GM23338 (cell line): ENCODE measurements around the gene PKM. TPM values are rescaled to one million over a fixed set of nuclear protein-coding genes. Genes with fewer than 3 reads are reported as not detected.
A peak's percentile ranks its signal among the peaks of the same experiment; 100 is the strongest.

Experiments
- ATAC-seq: fragments of 200-7000 bp; cut with Tn5 transposase; 3 replicates; pipeline ENCODE4 v1.9.1; 2020
- DNase-seq: peaks from one replicate; pipeline ENCODE4 v3.0.0-alpha.2; 2015; ENCODE audit warnings: low spot score
- H2AFZ ChIP-seq: fragments of 200-600 bp; sonication (generic); 2 replicates; pipeline ENCODE4 v1.8.0; 2016; ENCODE audit warnings: antibody characterized with exemption, mild to moderate bottlenecking, moderate library complexity
- H3F3A ChIP-seq: fragments of 200-600 bp; sonication (generic); replicated peaks from 2 replicates; pipeline ENCODE4 v1.8.0; 2017; ENCODE audit warnings: antibody characterized with exemption, mixed run types, low read depth
- H3K27ac ChIP-seq: fragments of 200-600 bp; sonication (generic); 2 replicates; pipeline ENCODE4 v1.6.1; 2016; ENCODE audit warnings: low read depth
- H3K27me3 ChIP-seq: fragments of 200-600 bp; sonication (generic); 2 replicates; pipeline ENCODE4 v1.8.0; 2016; ENCODE audit warnings: mild to moderate bottlenecking, mixed run types, moderate library complexity; ENCODE audit not compliant: insufficient read depth
- H3K36me3 ChIP-seq: fragments of 200-600 bp; sonication (generic); 2 replicates; pipeline ENCODE4 v1.8.0; 2016; ENCODE audit warnings: mild to moderate bottlenecking; ENCODE audit not compliant: insufficient read depth
- H3K4me1 ChIP-seq: fragments of 200-600 bp; sonication (generic); 2 replicates; pipeline ENCODE4 v1.8.0; 2016; ENCODE audit warnings: mild to moderate bottlenecking, moderate library complexity; ENCODE audit not compliant: insufficient read depth
- H3K4me2 ChIP-seq: fragments of 200-600 bp; sonication (generic); 2 replicates; pipeline ENCODE4 v1.7.1; 2017; ENCODE audit warnings: mixed run types
- H3K4me3 ChIP-seq: fragments of 200-600 bp; sonication (generic); 2 replicates; pipeline ENCODE4 v1.6.1; 2016; ENCODE audit warnings: mixed run types
- H3K79me2 ChIP-seq: fragments of 200-600 bp; sonication (generic); replicated peaks from 2 replicates; pipeline ENCODE4 v1.8.0; 2017; ENCODE audit warnings: mild to moderate bottlenecking; ENCODE audit not compliant: insufficient read depth
- H3K9me2 ChIP-seq: fragments of 200-600 bp; sonication (generic); 2 replicates; pipeline ENCODE4 v1.8.0; 2017; ENCODE audit not compliant: insufficient read depth
- H4K20me1 ChIP-seq: fragments of 200-600 bp; sonication (generic); replicated peaks from 2 replicates; pipeline ENCODE4 v1.8.0; 2017; ENCODE audit warnings: mild to moderate bottlenecking; ENCODE audit not compliant: insufficient read depth
- H3K27ac Mint-ChIP-seq: 2 replicates; pipeline ENCODE4 v1.8.0; 2020; ENCODE audit warnings: inconsistent platforms, mild to moderate bottlenecking, moderate library complexity, mixed read lengths
- H3K27me3 Mint-ChIP-seq: 3 replicates; pipeline ENCODE4 v1.8.0; 2022; ENCODE audit warnings: low read depth, mild to moderate bottlenecking, moderate library complexity, mixed read lengths, inconsistent platforms; ENCODE audit not compliant: insufficient read depth, poor library complexity
- H3K36me3 Mint-ChIP-seq: 3 replicates; pipeline ENCODE4 v1.8.0; 2021; ENCODE audit warnings: low read depth, mild to moderate bottlenecking, inconsistent platforms, moderate library complexity, mixed read lengths
- H3K4me1 Mint-ChIP-seq: 3 replicates; pipeline ENCODE4 v1.8.0; 2020; ENCODE audit warnings: mild to moderate bottlenecking, inconsistent platforms, mixed read lengths
- H3K4me3 Mint-ChIP-seq: 3 replicates; pipeline ENCODE4 v1.8.0; 2021; ENCODE audit warnings: moderate library complexity, mild to moderate bottlenecking, inconsistent platforms, mixed read lengths
- H3K9me3 Mint-ChIP-seq: 3 replicates; pipeline ENCODE4 v1.8.0; 2020; ENCODE audit warnings: moderate library complexity, mild to moderate bottlenecking, inconsistent platforms, mixed read lengths
- EZH2 ChIP-seq: fragments of 200-600 bp; sonication (generic); IDR thresholded peaks from one replicate; pipeline ENCODE4 v1.8.0; 2017; ENCODE audit warnings: antibody characterized with exemption, mild to moderate bottlenecking, low read depth; ENCODE audit not compliant: unreplicated experiment
- EZH2phosphoT487 ChIP-seq: fragments of 200-600 bp; sonication (generic); IDR thresholded peaks from one replicate; pipeline ENCODE4 v1.8.1; 2018; ENCODE audit warnings: antibody characterized with exemption; ENCODE audit not compliant: unreplicated experiment
- JUNB ChIP-seq: IDR thresholded peaks from one replicate; pipeline ENCODE4 v1.6.1; 2016; ENCODE audit warnings: antibody characterized with exemption; ENCODE audit not compliant: unreplicated experiment
- POLR2AphosphoS5 ChIP-seq: IDR thresholded peaks from 2 replicates; pipeline ENCODE4 v1.6.1; 2016; ENCODE audit warnings: antibody characterized with exemption, low read depth
- polyA plus RNA-seq: library from polyadenylated mRNA; unstranded; fragments of >200 nt; fragmentation: Nextera tagmentation; extraction: Ambion mirVana; gene quantifications from 2 replicates; pipeline ENCODE4 v1.2.1, GENCODE V29; 2016
- total RNA-seq: library from RNA; depleted of rRNA; stranded (reverse); fragments of >200 nt; shearing (Covaris generic); gene quantifications from 2 replicates; pipeline ENCODE4 v1.2.3, GENCODE V29; 2014
- TF ChIP-seq, protein P1 (sequence below): IDR thresholded peaks from one replicate; pipeline ENCODE4 v1.6.1; 2018; ENCODE audit warnings: antibody characterized with exemption; ENCODE audit not compliant: unreplicated experiment
- TF ChIP-seq, protein P2 (sequence below), 2 experiments: fragments of 200-600 bp in 1 of 2; sonication (generic) in 1 of 2; conservative IDR thresholded peaks; 2 replicates each; pipeline versions ENCODE4 v1.5.1 to v1.6.1; 2016 to 2017; ENCODE audit warnings: antibody characterized with exemption in 2 of 2, low read depth in 2 of 2, mild to moderate bottlenecking in 2 of 2, moderate library complexity in 1 of 2
- TF ChIP-seq, protein P3 (sequence below): IDR thresholded peaks from 2 replicates; pipeline ENCODE4 v1.6.1; 2016; ENCODE audit warnings: antibody characterized with exemption
- TF ChIP-seq, protein P4 (sequence below): fragments of 250-450 bp; sonication (Bioruptor Pico); IDR thresholded peaks from 2 replicates; pipeline ENCODE4 v1.5.0; 2020; ENCODE audit warnings: mild to moderate bottlenecking, moderate library complexity

The PKM gene
- total and polyA plus RNA-seq, 2 experiments from 2014 or later: 432 to 1,137 TPM

DNA sequence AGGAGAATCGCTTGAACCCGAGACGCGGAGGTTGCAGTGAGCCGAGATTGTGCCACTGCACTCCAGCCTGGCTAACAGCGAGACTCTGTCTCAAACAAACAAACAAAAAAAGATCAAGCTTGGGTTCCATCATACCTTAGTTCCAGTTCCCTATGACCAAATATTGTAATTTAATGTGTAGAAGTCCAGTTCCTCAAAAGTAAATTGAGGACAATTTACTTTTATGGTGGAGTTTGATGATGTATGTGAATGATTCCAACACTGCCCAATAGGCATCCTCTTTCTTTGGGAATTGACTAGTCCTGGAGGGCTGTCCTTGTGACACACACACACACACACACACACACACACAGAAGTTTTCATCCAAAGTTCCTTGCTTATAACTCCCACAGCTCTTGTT lies 2.8 kb upstream of the PKM start (continued):
- TF ChIP-seq, protein P1, sequence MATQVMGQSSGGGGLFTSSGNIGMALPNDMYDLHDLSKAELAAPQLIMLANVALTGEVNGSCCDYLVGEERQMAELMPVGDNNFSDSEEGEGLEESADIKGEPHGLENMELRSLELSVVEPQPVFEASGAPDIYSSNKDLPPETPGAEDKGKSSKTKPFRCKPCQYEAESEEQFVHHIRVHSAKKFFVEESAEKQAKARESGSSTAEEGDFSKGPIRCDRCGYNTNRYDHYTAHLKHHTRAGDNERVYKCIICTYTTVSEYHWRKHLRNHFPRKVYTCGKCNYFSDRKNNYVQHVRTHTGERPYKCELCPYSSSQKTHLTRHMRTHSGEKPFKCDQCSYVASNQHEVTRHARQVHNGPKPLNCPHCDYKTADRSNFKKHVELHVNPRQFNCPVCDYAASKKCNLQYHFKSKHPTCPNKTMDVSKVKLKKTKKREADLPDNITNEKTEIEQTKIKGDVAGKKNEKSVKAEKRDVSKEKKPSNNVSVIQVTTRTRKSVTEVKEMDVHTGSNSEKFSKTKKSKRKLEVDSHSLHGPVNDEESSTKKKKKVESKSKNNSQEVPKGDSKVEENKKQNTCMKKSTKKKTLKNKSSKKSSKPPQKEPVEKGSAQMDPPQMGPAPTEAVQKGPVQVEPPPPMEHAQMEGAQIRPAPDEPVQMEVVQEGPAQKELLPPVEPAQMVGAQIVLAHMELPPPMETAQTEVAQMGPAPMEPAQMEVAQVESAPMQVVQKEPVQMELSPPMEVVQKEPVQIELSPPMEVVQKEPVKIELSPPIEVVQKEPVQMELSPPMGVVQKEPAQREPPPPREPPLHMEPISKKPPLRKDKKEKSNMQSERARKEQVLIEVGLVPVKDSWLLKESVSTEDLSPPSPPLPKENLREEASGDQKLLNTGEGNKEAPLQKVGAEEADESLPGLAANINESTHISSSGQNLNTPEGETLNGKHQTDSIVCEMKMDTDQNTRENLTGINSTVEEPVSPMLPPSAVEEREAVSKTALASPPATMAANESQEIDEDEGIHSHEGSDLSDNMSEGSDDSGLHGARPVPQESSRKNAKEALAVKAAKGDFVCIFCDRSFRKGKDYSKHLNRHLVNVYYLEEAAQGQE: no peak

DNA sequence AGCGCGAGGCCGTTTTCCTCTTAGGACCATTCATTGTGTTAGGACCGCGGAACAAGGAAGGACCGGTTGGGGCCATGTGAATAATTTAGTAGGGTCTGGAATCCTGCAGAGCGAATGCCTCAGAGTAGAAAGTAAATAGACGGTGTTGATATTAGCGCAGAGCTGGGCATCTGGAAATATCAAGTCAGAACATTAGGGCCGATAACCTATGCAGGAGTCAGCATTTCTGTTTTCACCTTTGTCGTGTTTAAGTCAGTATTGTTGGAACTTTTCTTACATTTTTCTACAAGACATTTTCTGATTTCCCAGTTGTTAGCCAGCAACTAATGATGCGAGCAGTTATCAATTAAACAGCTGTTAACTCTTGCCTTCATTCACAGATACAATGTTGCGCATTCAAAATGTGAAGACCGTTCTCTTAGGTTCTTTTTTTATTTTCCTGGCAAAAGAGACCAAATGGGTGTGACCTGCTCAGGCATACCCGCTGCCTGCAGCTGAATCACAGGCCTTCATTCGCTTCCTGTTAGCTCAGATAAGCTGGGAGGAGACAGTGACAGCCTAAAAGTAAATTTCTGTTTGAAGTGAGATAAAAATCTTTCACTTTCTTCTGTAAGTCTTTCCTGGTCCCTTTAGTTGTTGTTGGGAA lies 966 bp upstream of the PKM start:
- peaks cover 48% of the 10 kb centered on the region for H3K27me3 Mint-ChIP-seq
- peak overlapping the region; percentile 94 for H3K27ac Mint-ChIP-seq
- H3K36me3 Mint-ChIP-seq: peaks cover 13% of the 10 kb centered on the region
- peak overlapping the region; percentile 88 for H3K4me2 ChIP-seq
- DNase-seq: peak; percentile 74
- no peak for ATAC-seq
- peaks cover 36% of the 10 kb centered on the region for H3K4me1 Mint-ChIP-seq
- 0 out of 3 replicates have a peak, but pooled peaks cover 2% of the 10 kb centered on the region for H3K9me3 Mint-ChIP-seq
- H2AFZ ChIP-seq: 0 out of 2 replicates have a peak overlapping the region, but pooled peaks have one; percentile 38
- H3F3A ChIP-seq: peaks cover 12% of the 10 kb centered on the region
- peaks cover 29% of the 10 kb centered on the region for H4K20me1 ChIP-seq
- H3K79me2 ChIP-seq: peaks cover 39% of the 10 kb centered on the region
- no peaks in the 10 kb centered on the region for H3K27me3 ChIP-seq
- H3K36me3 ChIP-seq: no peaks in the 10 kb centered on the region
- H3K9me2 ChIP-seq: no peaks in the 10 kb centered on the region
- peak overlapping the region; percentile 99 for H3K4me3 ChIP-seq
- peaks cover 36% of the 10 kb centered on the region for H3K4me1 ChIP-seq
- peak overlapping the region; percentile 96 for H3K4me3 Mint-ChIP-seq
- H3K27ac ChIP-seq: peak overlapping the region; percentile 96
- TF ChIP-seq JUNB (no peak), EZH2 (no peak), POLR2AphosphoS5 (no peak), EZH2phosphoT487 (no peak)
- TF ChIP-seq, protein P2, sequence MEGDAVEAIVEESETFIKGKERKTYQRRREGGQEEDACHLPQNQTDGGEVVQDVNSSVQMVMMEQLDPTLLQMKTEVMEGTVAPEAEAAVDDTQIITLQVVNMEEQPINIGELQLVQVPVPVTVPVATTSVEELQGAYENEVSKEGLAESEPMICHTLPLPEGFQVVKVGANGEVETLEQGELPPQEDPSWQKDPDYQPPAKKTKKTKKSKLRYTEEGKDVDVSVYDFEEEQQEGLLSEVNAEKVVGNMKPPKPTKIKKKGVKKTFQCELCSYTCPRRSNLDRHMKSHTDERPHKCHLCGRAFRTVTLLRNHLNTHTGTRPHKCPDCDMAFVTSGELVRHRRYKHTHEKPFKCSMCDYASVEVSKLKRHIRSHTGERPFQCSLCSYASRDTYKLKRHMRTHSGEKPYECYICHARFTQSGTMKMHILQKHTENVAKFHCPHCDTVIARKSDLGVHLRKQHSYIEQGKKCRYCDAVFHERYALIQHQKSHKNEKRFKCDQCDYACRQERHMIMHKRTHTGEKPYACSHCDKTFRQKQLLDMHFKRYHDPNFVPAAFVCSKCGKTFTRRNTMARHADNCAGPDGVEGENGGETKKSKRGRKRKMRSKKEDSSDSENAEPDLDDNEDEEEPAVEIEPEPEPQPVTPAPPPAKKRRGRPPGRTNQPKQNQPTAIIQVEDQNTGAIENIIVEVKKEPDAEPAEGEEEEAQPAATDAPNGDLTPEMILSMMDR (conservative IDR thresholded peaks at IDR 0.05; ENCODE audit: low read depth in 2 of 2): no peak
- TF ChIP-seq, protein P3, sequence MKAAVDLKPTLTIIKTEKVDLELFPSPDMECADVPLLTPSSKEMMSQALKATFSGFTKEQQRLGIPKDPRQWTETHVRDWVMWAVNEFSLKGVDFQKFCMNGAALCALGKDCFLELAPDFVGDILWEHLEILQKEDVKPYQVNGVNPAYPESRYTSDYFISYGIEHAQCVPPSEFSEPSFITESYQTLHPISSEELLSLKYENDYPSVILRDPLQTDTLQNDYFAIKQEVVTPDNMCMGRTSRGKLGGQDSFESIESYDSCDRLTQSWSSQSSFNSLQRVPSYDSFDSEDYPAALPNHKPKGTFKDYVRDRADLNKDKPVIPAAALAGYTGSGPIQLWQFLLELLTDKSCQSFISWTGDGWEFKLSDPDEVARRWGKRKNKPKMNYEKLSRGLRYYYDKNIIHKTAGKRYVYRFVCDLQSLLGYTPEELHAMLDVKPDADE: no peak
- TF ChIP-seq, protein P4, sequence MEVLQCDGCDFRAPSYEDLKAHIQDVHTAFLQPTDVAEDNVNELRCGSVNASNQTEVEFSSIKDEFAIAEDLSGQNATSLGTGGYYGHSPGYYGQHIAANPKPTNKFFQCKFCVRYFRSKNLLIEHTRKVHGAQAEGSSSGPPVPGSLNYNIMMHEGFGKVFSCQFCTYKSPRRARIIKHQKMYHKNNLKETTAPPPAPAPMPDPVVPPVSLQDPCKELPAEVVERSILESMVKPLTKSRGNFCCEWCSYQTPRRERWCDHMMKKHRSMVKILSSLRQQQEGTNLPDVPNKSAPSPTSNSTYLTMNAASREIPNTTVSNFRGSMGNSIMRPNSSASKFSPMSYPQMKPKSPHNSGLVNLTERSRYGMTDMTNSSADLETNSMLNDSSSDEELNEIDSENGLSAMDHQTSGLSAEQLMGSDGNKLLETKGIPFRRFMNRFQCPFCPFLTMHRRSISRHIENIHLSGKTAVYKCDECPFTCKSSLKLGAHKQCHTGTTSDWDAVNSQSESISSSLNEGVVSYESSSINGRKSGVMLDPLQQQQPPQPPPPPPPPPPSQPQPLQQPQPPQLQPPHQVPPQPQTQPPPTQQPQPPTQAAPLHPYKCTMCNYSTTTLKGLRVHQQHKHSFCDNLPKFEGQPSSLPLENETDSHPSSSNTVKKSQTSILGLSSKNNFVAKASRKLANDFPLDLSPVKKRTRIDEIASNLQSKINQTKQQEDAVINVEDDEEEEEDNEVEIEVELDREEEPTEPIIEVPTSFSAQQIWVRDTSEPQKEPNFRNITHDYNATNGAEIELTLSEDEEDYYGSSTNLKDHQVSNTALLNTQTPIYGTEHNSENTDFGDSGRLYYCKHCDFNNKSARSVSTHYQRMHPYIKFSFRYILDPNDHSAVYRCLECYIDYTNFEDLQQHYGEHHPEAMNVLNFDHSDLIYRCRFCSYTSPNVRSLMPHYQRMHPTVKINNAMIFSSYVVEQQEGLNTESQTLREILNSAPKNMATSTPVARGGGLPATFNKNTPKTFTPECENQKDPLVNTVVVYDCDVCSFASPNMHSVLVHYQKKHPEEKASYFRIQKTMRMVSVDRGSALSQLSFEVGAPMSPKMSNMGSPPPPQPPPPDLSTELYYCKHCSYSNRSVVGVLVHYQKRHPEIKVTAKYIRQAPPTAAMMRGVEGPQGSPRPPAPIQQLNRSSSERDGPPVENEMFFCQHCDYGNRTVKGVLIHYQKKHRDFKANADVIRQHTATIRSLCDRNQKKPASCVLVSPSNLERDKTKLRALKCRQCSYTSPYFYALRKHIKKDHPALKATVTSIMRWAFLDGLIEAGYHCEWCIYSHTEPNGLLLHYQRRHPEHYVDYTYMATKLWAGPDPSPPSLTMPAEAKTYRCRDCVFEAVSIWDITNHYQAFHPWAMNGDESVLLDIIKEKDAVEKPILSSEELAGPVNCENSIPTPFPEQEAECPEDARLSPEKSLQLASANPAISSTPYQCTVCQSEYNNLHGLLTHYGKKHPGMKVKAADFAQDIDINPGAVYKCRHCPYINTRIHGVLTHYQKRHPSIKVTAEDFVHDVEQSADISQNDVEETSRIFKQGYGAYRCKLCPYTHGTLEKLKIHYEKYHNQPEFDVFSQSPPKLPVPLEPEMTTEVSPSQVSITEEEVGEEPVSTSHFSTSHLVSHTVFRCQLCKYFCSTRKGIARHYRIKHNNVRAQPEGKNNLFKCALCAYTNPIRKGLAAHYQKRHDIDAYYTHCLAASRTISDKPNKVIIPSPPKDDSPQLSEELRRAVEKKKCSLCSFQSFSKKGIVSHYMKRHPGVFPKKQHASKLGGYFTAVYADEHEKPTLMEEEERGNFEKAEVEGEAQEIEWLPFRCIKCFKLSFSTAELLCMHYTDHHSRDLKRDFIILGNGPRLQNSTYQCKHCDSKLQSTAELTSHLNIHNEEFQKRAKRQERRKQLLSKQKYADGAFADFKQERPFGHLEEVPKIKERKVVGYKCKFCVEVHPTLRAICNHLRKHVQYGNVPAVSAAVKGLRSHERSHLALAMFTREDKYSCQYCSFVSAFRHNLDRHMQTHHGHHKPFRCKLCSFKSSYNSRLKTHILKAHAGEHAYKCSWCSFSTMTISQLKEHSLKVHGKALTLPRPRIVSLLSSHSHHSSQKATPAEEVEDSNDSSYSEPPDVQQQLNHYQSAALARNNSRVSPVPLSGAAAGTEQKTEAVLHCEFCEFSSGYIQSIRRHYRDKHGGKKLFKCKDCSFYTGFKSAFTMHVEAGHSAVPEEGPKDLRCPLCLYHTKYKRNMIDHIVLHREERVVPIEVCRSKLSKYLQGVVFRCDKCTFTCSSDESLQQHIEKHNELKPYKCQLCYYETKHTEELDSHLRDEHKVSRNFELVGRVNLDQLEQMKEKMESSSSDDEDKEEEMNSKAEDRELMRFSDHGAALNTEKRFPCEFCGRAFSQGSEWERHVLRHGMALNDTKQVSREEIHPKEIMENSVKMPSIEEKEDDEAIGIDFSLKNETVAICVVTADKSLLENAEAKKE (CRISPR knock-in tag): no peak
